H9 (cell line): ENCODE results near the gene VGF. TPM values are rescaled to one million over a fixed set of nuclear protein-coding genes. Genes with fewer than 3 reads are reported as not detected.

Experiments
- DNase-seq: peaks from one replicate; pipeline ENCODE4 v3.0.0-alpha.2; 2017
- H2AFZ ChIP-seq: one replicate; pipeline ENCODE4 v1.6.1; 2013; ENCODE audit warnings: mild to moderate bottlenecking, low read length, control low read depth, moderate library complexity
- H2AK5ac ChIP-seq: 2 replicates; pipeline ENCODE4 v1.6.1; 2013; ENCODE audit warnings: low read length, control low read depth, mixed read lengths; ENCODE audit not compliant: insufficient read length
- H2BK120ac ChIP-seq: one replicate; pipeline ENCODE4 v1.6.1; 2013; ENCODE audit warnings: low read depth, mild to moderate bottlenecking, low read length, control low read depth, inconsistent platforms; ENCODE audit not compliant: poor library complexity, severe bottlenecking
- H2BK12ac ChIP-seq: 2 replicates; pipeline ENCODE4 v1.6.1; 2013; ENCODE audit warnings: low read length, control low read depth, mixed read lengths, low read depth; ENCODE audit not compliant: insufficient read length
- H2BK15ac ChIP-seq: 2 replicates; pipeline ENCODE4 v1.6.1; 2013; ENCODE audit warnings: low read depth, low read length, control low read depth
- H2BK20ac ChIP-seq: one replicate; pipeline ENCODE4 v1.6.1; 2013; ENCODE audit warnings: low read depth, mild to moderate bottlenecking, low read length, control low read depth, inconsistent platforms; ENCODE audit not compliant: poor library complexity, severe bottlenecking
- H2BK5ac ChIP-seq: 2 replicates; pipeline ENCODE4 v1.6.1; 2013; ENCODE audit warnings: low read length, control low read depth, mixed read lengths; ENCODE audit not compliant: insufficient read length
- H3K14ac ChIP-seq: 2 replicates; pipeline ENCODE4 v1.6.1; 2013; ENCODE audit warnings: low read length, control low read depth; ENCODE audit not compliant: insufficient read depth
- H3K18ac ChIP-seq: 2 replicates; pipeline ENCODE4 v1.6.1; 2013; ENCODE audit warnings: low read depth, mild to moderate bottlenecking, mixed read lengths, low read length, control low read depth; ENCODE audit not compliant: insufficient read length
- H3K23ac ChIP-seq: 2 replicates; pipeline ENCODE4 v1.6.1; 2013; ENCODE audit warnings: low read length, control low read depth, mixed read lengths, low read depth; ENCODE audit not compliant: insufficient read length
- H3K23me2 ChIP-seq: 2 replicates; pipeline ENCODE4 v1.6.1; 2013; ENCODE audit warnings: low read depth, mild to moderate bottlenecking, mixed read lengths, low read length, control low read depth; ENCODE audit not compliant: insufficient read length, poor library complexity, severe bottlenecking
- H3K27ac ChIP-seq: 2 replicates; pipeline ENCODE4 v1.5.1; 2013; ENCODE audit warnings: low read length, control low read depth, mixed read lengths, low read depth; ENCODE audit not compliant: insufficient read length
- H3K27me3 ChIP-seq: 2 replicates; pipeline ENCODE4 v1.6.1; 2013; ENCODE audit warnings: low read length, control low read depth, inconsistent platforms; ENCODE audit not compliant: insufficient read depth
- H3K4ac ChIP-seq: 2 replicates; pipeline ENCODE4 v1.6.1; 2013; ENCODE audit warnings: low read depth, mild to moderate bottlenecking, control low read depth, inconsistent platforms, low read length, moderate library complexity
- H3K4me1 ChIP-seq: 2 replicates; pipeline ENCODE4 v1.6.1; 2013; ENCODE audit warnings: low read length, control low read depth, inconsistent platforms; ENCODE audit not compliant: insufficient read depth
- H3K4me2 ChIP-seq: 2 replicates; pipeline ENCODE4 v1.6.1; 2013; ENCODE audit warnings: low read length, control low read depth, mixed read lengths; ENCODE audit not compliant: insufficient read length, insufficient read depth
- H3K56ac ChIP-seq: 2 replicates; pipeline ENCODE4 v1.6.1; 2013; ENCODE audit warnings: low read depth, mild to moderate bottlenecking, mixed read lengths, low read length, control low read depth; ENCODE audit not compliant: insufficient read length
- H3K79me1 ChIP-seq: 2 replicates; pipeline ENCODE4 v1.6.1; 2013; ENCODE audit warnings: low read depth, mild to moderate bottlenecking, moderate library complexity, low read length, control low read depth, inconsistent platforms; ENCODE audit not compliant: insufficient read depth, poor library complexity, severe bottlenecking
- H3K79me2 ChIP-seq: 2 replicates; pipeline ENCODE4 v1.6.1; 2013; ENCODE audit warnings: low read length, control low read depth, inconsistent platforms; ENCODE audit not compliant: insufficient read depth
- H3K9ac ChIP-seq: 2 replicates; pipeline ENCODE4 v1.6.1; 2013; ENCODE audit warnings: low read length, control low read depth, mixed read lengths; ENCODE audit not compliant: insufficient read length; ENCODE audit errors: extremely low read depth
- H3K9me3 ChIP-seq: one replicate; pipeline ENCODE4 v1.6.1; 2013; ENCODE audit warnings: low read depth, low read length, inconsistent platforms; ENCODE audit not compliant: control insufficient read depth
- H3T11ph ChIP-seq: one replicate; pipeline ENCODE4 v1.6.1; 2013; ENCODE audit warnings: mild to moderate bottlenecking, low read length, control low read depth, inconsistent platforms
- H4K20me1 ChIP-seq: one replicate; pipeline ENCODE4 v1.6.1; 2013; ENCODE audit not compliant: control insufficient read depth, insufficient read length, insufficient read depth
- H4K5ac ChIP-seq: 2 replicates; pipeline ENCODE4 v1.6.1; 2013; ENCODE audit warnings: low read depth, mild to moderate bottlenecking, mixed read lengths, low read length, control low read depth; ENCODE audit not compliant: insufficient read length
- H4K8ac ChIP-seq: replicated peaks from 2 replicates; pipeline ENCODE4 v1.6.1; 2013; ENCODE audit warnings: low read length, control low read depth, mixed read lengths, low read depth; ENCODE audit not compliant: insufficient read length
- H4K91ac ChIP-seq: 2 replicates; pipeline ENCODE4 v1.6.1; 2013; ENCODE audit warnings: low read depth, mild to moderate bottlenecking, moderate library complexity, mixed read lengths, low read length, control low read depth; ENCODE audit not compliant: insufficient read length
- H3K27ac Mint-ChIP-seq, 3 experiments: 2 replicates in 2 of 3; 3 replicates in 1 of 3; pipeline ENCODE4 v1.8.0; 2020 to 2021; ENCODE audit warnings: mixed read lengths in 3 of 3, mild to moderate bottlenecking in 1 of 3, moderate library complexity in 1 of 3
- H3K27me3 Mint-ChIP-seq: 2 replicates; pipeline ENCODE4 v1.8.0; 2021; ENCODE audit warnings: low read depth, mild to moderate bottlenecking, moderate library complexity, mixed read lengths
- H3K36me3 Mint-ChIP-seq, 3 experiments: 2 replicates in 2 of 3; 3 replicates in 1 of 3; pipeline ENCODE4 v1.8.0; 2020 to 2021; ENCODE audit warnings: low read depth in 3 of 3, mixed read lengths in 3 of 3; ENCODE audit not compliant: insufficient read depth in 1 of 3
- H3K4me1 Mint-ChIP-seq, 2 experiments: 2 replicates each; pipeline ENCODE4 v1.8.0; 2020; ENCODE audit warnings: mixed read lengths in 2 of 2
- H3K4me3 Mint-ChIP-seq, 2 experiments: 2 replicates in 1 of 2; 3 replicates in 1 of 2; pipeline ENCODE4 v1.8.0; 2020 to 2021; ENCODE audit warnings: mild to moderate bottlenecking in 2 of 2, mixed read lengths in 2 of 2, moderate library complexity in 1 of 2
- H3K9me3 Mint-ChIP-seq, 2 experiments: 2 replicates in 1 of 2; 3 replicates in 1 of 2; pipeline ENCODE4 v1.8.0; 2020; ENCODE audit warnings: mild to moderate bottlenecking in 2 of 2, mixed read lengths in 2 of 2, moderate library complexity in 1 of 2
- WGBS: extraction: QIAGEN DNeasy Blood & Tissue Kit; methylation state at CpG from one replicate; pipeline ENCODE4 v1.1.7; 2013; ENCODE audit warnings: missing lambda C conversion rate, low lambda C conversion rate, mixed read lengths; ENCODE audit not compliant: insufficient read length; ENCODE audit errors: extremely low coverage; 5-methylcytosine and 5-hydroxymethylcytosine counted together
- total RNA-seq: library from RNA; stranded (reverse); gene quantifications from 2 replicates; pipeline ENCODE4 v1.2.1, GENCODE V29; 2021
- TF ChIP-seq, protein P1 (sequence below): fragments of 200-600 bp; sonication (generic); conservative IDR thresholded peaks from 3 replicates; pipeline ENCODE4 v1.8.0; 2021; ENCODE audit warnings: antibody characterized with exemption, mild to moderate bottlenecking

VGF gene
- total RNA-seq, 1 experiment from 2014 or later = 37.1 TPM

DNA sequence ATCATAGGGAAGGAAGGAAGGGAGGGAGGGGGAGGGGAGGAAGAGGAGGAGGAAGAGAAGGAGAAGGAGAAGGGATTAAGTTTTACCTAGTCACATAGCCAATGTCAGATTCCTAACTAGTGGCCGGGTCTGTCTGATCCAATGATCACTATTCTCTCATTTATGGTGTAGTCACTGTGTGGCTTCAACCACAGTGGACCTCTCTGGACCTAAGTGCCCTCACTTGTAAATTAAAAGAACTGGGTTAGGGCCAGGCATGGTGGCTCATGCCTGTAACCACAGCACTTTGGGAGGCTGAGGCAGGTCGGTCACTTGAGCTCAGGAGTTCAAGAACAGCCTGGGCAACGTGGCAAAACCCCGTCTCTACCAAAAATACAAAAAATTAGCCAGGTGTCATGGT is 45.1 kb downstream of the VGF start:
- Histone ChIP-seq H4K20me1 (no peaks in the 10 kb centered on the region), H3K4me1 (peaks cover 7% of the 10 kb centered on the region; the same call in 1 of the 2 replicates), H2AK5ac (no peak overlapping the region), H4K91ac (no peak overlapping the region), H3K4ac (no peak overlapping the region), H3K27ac (no peak overlapping the region), H3K14ac (no peak overlapping the region), H2BK12ac (no peak overlapping the region), H3K9me3 (no peaks in the 10 kb centered on the region), H2AFZ (no peak overlapping the region), H3K4me2 (no peak overlapping the region), H3K79me1 (no peaks in the 10 kb centered on the region), H2BK20ac (no peak overlapping the region), H2BK120ac (no peak overlapping the region), H4K5ac (no peak overlapping the region), H4K8ac (no peak overlapping the region), H3T11ph (no peak overlapping the region), H2BK5ac (no peak overlapping the region), H3K79me2 (no peaks in the 10 kb centered on the region), H2BK15ac (no peak overlapping the region), H3K56ac (no peak overlapping the region), H3K23me2 (no peaks in the 10 kb centered on the region), H3K23ac (no peak overlapping the region), H3K27me3 (no peaks in the 10 kb centered on the region), H3K9ac (no peak overlapping the region), H3K18ac (no peak overlapping the region)
- no peaks in the 10 kb centered on the region; a peak in 2 of 7 replicates for H3K36me3 Mint-ChIP-seq
- DNase-seq = no peak
- H3K27me3 Mint-ChIP-seq = peaks cover 1% of the 10 kb centered on the region; the same call in 1 of the 2 replicates
- no peak overlapping the region for H3K27ac Mint-ChIP-seq
- no peak overlapping the region for H3K4me3 Mint-ChIP-seq
- H3K9me3 Mint-ChIP-seq = peaks cover under 1 to 3% of the 10 kb centered on the region in 2 experiments; a peak in 2 of 5 replicates
- peaks cover 27 to 37% of the 10 kb centered on the region in 2 experiments for H3K4me1 Mint-ChIP-seq
- no CpG with 5 or more reads among the region's 4 CpGs for WGBS
- TF ChIP-seq, protein P1, sequence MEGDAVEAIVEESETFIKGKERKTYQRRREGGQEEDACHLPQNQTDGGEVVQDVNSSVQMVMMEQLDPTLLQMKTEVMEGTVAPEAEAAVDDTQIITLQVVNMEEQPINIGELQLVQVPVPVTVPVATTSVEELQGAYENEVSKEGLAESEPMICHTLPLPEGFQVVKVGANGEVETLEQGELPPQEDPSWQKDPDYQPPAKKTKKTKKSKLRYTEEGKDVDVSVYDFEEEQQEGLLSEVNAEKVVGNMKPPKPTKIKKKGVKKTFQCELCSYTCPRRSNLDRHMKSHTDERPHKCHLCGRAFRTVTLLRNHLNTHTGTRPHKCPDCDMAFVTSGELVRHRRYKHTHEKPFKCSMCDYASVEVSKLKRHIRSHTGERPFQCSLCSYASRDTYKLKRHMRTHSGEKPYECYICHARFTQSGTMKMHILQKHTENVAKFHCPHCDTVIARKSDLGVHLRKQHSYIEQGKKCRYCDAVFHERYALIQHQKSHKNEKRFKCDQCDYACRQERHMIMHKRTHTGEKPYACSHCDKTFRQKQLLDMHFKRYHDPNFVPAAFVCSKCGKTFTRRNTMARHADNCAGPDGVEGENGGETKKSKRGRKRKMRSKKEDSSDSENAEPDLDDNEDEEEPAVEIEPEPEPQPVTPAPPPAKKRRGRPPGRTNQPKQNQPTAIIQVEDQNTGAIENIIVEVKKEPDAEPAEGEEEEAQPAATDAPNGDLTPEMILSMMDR = no peak
